Skin epidermis (tissue), 12 donors: Measurements from ENCODE around the gene CLEC20A.
A peak's percentile ranks its signal among the peaks of the same experiment; 100 is the strongest.

ENCODE experiments used
- H3K27ac ChIP-seq, 21 experiments: fragments of 200-600 bp; sonication (generic) in 11 of 21; one replicate each; pipeline ENCODE4 v1.5.0; 2020; ENCODE audit warnings: mild to moderate bottlenecking in 3 of 21, inconsistent platforms in 2 of 21, moderate library complexity in 2 of 21
- H3K4me3 ChIP-seq, 7 experiments: fragments of 200-600 bp; sonication (generic) in 2 of 7; one replicate each; pipeline ENCODE4 v1.5.0; 2020; ENCODE audit warnings: inconsistent platforms in 2 of 7, mild to moderate bottlenecking in 2 of 7, moderate library complexity in 1 of 7

The CLEC20A gene

GRCh38 chr1:178496410-178497135 lies at the start of gene CLEC20A:
Gene CLEC20A, minus strand, starts transcription at chr1:178496964. Its CDS starts 25 bp downstream, at chr1:178496939.
- H3K4me3 ChIP-seq: no peak within 1 kb of the TSS
- H3K27ac ChIP-seq: no peak within 1 kb of the TSS

- Histone ChIP-seq H3K27ac (peak overlapping the region in 2 of 21 experiments; percentile 34 to 87), H3K4me3 (no peak overlapping the region)
Measured at GRCh38 chr1:178544531-178544930, 47.8 kb upstream of the CLEC20A start.

GRCh38 chr1:178543290-178543607 lies 46.5 kb upstream of the CLEC20A start:
- peak overlapping the region in 20 of 21 experiments; percentile 63 to 92 (median 84) for H3K27ac ChIP-seq

GRCh38 chr1:178542554-178543289 lies 46.0 kb upstream of the CLEC20A start:
- Histone ChIP-seq H3K4me3 (peak overlapping the region; percentile 50 to 82 (median 71)), H3K27ac (peak overlapping the region; percentile 29 to 92 (median 82))

More at GRCh38 chr1:178543290-178543607, 46.5 kb upstream of the CLEC20A start:
- H3K4me3 ChIP-seq: peak overlapping the region; percentile 50 to 82 (median 71)

GRCh38 chr1:178541829-178542553 lies 45.2 kb upstream of the CLEC20A start:
- peak overlapping the region; percentile 50 to 82 (median 71) for H3K4me3 ChIP-seq
- peak overlapping the region; percentile 47 to 92 (median 82) for H3K27ac ChIP-seq

GRCh38 chr1:178541379-178541778 lies 44.6 kb upstream of the CLEC20A start:
- H3K27ac ChIP-seq: peak overlapping the region in 6 of 21 experiments; percentile 79 to 89 (median 82)
- H3K4me3 ChIP-seq: peak overlapping the region in 3 of 7 experiments; percentile 71 to 82 (median 82)

- peak overlapping the region in 1 of 21 experiments; percentile 10 for H3K27ac ChIP-seq
Measured at GRCh38 chr1:178540646-178541045, 43.9 kb upstream of the CLEC20A start.

GRCh38 chr1:178540204-178540603 lies 43.4 kb upstream of the CLEC20A start:
- no peak overlapping the region for H3K4me3 ChIP-seq
- H3K27ac ChIP-seq: no peak overlapping the region

More at GRCh38 chr1:178540646-178541045, 43.9 kb upstream of the CLEC20A start:
- H3K4me3 ChIP-seq: no peak overlapping the region

- no peak overlapping the region for H3K4me3 ChIP-seq
Measured at GRCh38 chr1:178539291-178539690, 42.5 kb upstream of the CLEC20A start.

GRCh38 chr1:178538192-178538916 lies 41.6 kb upstream of the CLEC20A start:
- no peak overlapping the region for H3K4me3 ChIP-seq
- peak overlapping the region in 8 of 21 experiments; percentile 4 to 71 (median 56) for H3K27ac ChIP-seq

More at GRCh38 chr1:178539291-178539690, 42.5 kb upstream of the CLEC20A start:
- peak overlapping the region in 1 of 21 experiments; percentile 51 for H3K27ac ChIP-seq

- peak overlapping the region in 17 of 21 experiments; percentile 4 to 71 (median 56) for H3K27ac ChIP-seq
Measured at GRCh38 chr1:178537382-178538090, 40.8 kb upstream of the CLEC20A start.

GRCh38 chr1:178536844-178537371 lies 40.1 kb upstream of the CLEC20A start:
- no peak overlapping the region for H3K4me3 ChIP-seq
- H3K27ac ChIP-seq: peak overlapping the region in 13 of 21 experiments; percentile 18 to 71 (median 56)

More at GRCh38 chr1:178537382-178538090, 40.8 kb upstream of the CLEC20A start:
- H3K4me3 ChIP-seq: no peak overlapping the region

- H3K4me3 ChIP-seq: no peak overlapping the region
- peak overlapping the region in 10 of 21 experiments; percentile 21 to 71 (median 59) for H3K27ac ChIP-seq
Measured at GRCh38 chr1:178536329-178536728, 39.6 kb upstream of the CLEC20A start.

- Histone ChIP-seq H3K27ac (no peak overlapping the region), H3K4me3 (no peak overlapping the region)
Measured at GRCh38 chr1:178534137-178534868, 37.5 kb upstream of the CLEC20A start.

- no peak overlapping the region for H3K27ac ChIP-seq
- no peak overlapping the region for H3K4me3 ChIP-seq
Measured at GRCh38 chr1:178533121-178533946, 36.6 kb upstream of the CLEC20A start.

- no peak overlapping the region for H3K27ac ChIP-seq
- no peak overlapping the region for H3K4me3 ChIP-seq
Measured at GRCh38 chr1:178532392-178532791, 35.6 kb upstream of the CLEC20A start.

- Histone ChIP-seq H3K27ac (no peak overlapping the region), H3K4me3 (no peak overlapping the region)
Measured at GRCh38 chr1:178531887-178532286, 35.1 kb upstream of the CLEC20A start.
